K562 (cell line): Measurements from ENCODE around the gene CNKSR1. TPM values are rescaled to one million over a fixed set of nuclear protein-coding genes. Genes with fewer than 3 reads are reported as not detected.
A peak's percentile ranks its signal among the peaks of the same experiment; 100 is the strongest.

Experiments used
- CEBPZ ChIP-seq: fragments of 150-350 bp; IDR thresholded peaks from 2 replicates; pipeline ENCODE4 v1.6.1; 2014; ENCODE audit warnings: low read depth, mild to moderate bottlenecking, low read length, borderline replicate concordance
- CGGBP1 ChIP-seq: fragments of 250-450 bp; sonication (Bioruptor Pico); IDR thresholded peaks from 2 replicates; pipeline ENCODE4 v1.9.0; 2021; ENCODE audit warnings: mild to moderate bottlenecking
- CXXC5 ChIP-seq: fragments of 250-450 bp; sonication (Bioruptor Pico); IDR thresholded peaks from 2 replicates; pipeline ENCODE4 v1.8.0; 2022; ENCODE audit warnings: inconsistent platforms, mild to moderate bottlenecking, moderate library complexity
- ELF2 ChIP-seq: fragments of 250-450 bp; sonication (Bioruptor Pico); IDR thresholded peaks from 2 replicates; pipeline ENCODE4 v1.5.0; 2021; ENCODE audit warnings: mild to moderate bottlenecking
- HSF4 ChIP-seq: fragments of 250-450 bp; sonication (Bioruptor Pico); IDR thresholded peaks from 2 replicates; pipeline ENCODE4 v2.1.2; 2022; ENCODE audit warnings: mild to moderate bottlenecking, moderate library complexity, borderline replicate concordance
- ILF3 ChIP-seq: fragments of 450-650 bp; IDR thresholded peaks from 2 replicates; pipeline ENCODE4 v1.6.1; 2018; ENCODE audit warnings: antibody characterized with exemption, mild to moderate bottlenecking, moderate library complexity, borderline replicate concordance
- KAT2B ChIP-seq: IDR thresholded peaks from one replicate; pipeline ENCODE4 v1.6.1; 2012; ENCODE audit warnings: low read depth, mild to moderate bottlenecking, control low read depth, inconsistent platforms, low read length, moderate library complexity
- KHSRP ChIP-seq: fragments of 450-650 bp; IDR thresholded peaks from 2 replicates; pipeline ENCODE4 v1.6.1; 2017
- LARP7 ChIP-seq: fragments of 450-650 bp; IDR thresholded peaks from 2 replicates; pipeline ENCODE4 v1.6.1; 2016
- MAFK ChIP-seq: IDR thresholded peaks from 2 replicates; pipeline ENCODE4 v1.6.1; 2011; ENCODE audit warnings: low read length, improper control_type of control experiment
- NFIX ChIP-seq: fragments of 250-450 bp; sonication (Bioruptor Pico); IDR thresholded peaks from 2 replicates; pipeline ENCODE4 v1.4.0; 2020; ENCODE audit warnings: low read depth, mild to moderate bottlenecking, moderate library complexity
- PHF21A ChIP-seq: fragments of 450-650 bp; IDR thresholded peaks from 2 replicates; pipeline ENCODE4 v1.6.1; 2017; ENCODE audit warnings: low read depth, borderline replicate concordance
- RB1 ChIP-seq: fragments of 450-650 bp; IDR thresholded peaks from 2 replicates; pipeline ENCODE4 v1.6.1; 2017; ENCODE audit warnings: low read depth, mild to moderate bottlenecking
- SMC3 ChIP-seq: conservative IDR thresholded peaks from 2 replicates; pipeline ENCODE4 v1.6.1; 2011; ENCODE audit warnings: low read depth, low read length, improper control_type of control experiment; ENCODE audit not compliant: insufficient read depth
- TCFL5 ChIP-seq: fragments of 250-450 bp; sonication (Bioruptor Pico); conservative IDR thresholded peaks from 2 replicates; pipeline ENCODE4 v1.6.1; 2021; ENCODE audit warnings: mild to moderate bottlenecking, moderate library complexity, matching md5 sums
- ZC3H4 ChIP-seq: sonication (generic); formaldehyde crosslinking; IDR thresholded peaks from 2 replicates; pipeline ENCODE4 v1.9.0; 2021; ENCODE audit warnings: missing genetic modification reagents, borderline replicate concordance
- ZNF133 ChIP-seq: fragments of 250-450 bp; sonication (Bioruptor Pico); IDR thresholded peaks from 2 replicates; pipeline ENCODE4 v1.4.0; 2020; ENCODE audit warnings: mild to moderate bottlenecking
- ZNF507 ChIP-seq: conservative IDR thresholded peaks from 2 replicates; pipeline ENCODE4 v1.6.1; 2017; ENCODE audit warnings: missing genetic modification characterization, missing compliant biosample characterization
- ZNF589 ChIP-seq: fragments of 200-800 bp; sonication (Bioruptor generic); IDR thresholded peaks from 2 replicates; pipeline ENCODE4 v1.6.1; 2016; ENCODE audit warnings: low read depth, missing genetic modification characterization, missing compliant biosample characterization
- polyA plus RNA-seq, 8 experiments: library from polyadenylated mRNA; depleted of rRNA in 4 of 8; stranded (reverse) in 5 of 8; unstranded in 3 of 8; fragments of >200 nt; fragmentation: Nextera tagmentation in 2 of 8; fragmentation: Illumina TruSeq in 1 of 8; extraction: Ambion mirVana in 2 of 8; extraction: Trizol in 1 of 8; gene quantifications; 2 replicates each; pipeline versions ENCODE4 v1.2.1 to v1.2.3, GENCODE V29; 2011 to 2014; ENCODE audit warnings: inconsistent platforms in 1 of 8, missing spikeins in 1 of 8
- total RNA-seq, 7 experiments: library from RNA; depleted of rRNA in 6 of 7; stranded (reverse); fragments of >200 nt in 6 of 7; fragmentation: Illumina TruSeq in 2 of 7; extraction: Trizol in 2 of 7; gene quantifications; 2 replicates each; pipeline versions ENCODE4 v1.2.1 to v1.2.3, GENCODE V29; 2011 to 2021; ENCODE audit warnings: low replicate concordance in 1 of 7
- TF ChIP-seq, protein P1 (sequence below): fragments of 250-450 bp; sonication (Bioruptor Pico); IDR thresholded peaks from 2 replicates; pipeline ENCODE4 v1.5.0; 2021; ENCODE audit warnings: mild to moderate bottlenecking, borderline replicate concordance
- TF ChIP-seq, protein P2 (sequence below), 2 experiments: fragments of 450-650 bp in 1 of 2; sonication (generic) in 1 of 2; formaldehyde crosslinking in 1 of 2; IDR thresholded peaks in 1 of 2; conservative IDR thresholded peaks in 1 of 2; 2 replicates each; pipeline versions ENCODE4 v1.6.1 to v1.8.1; 2016 to 2023; ENCODE audit warnings: mild to moderate bottlenecking in 2 of 2, moderate library complexity in 2 of 2, inconsistent platforms in 1 of 2, missing genetic modification reagents in 1 of 2

Gene CNKSR1
- total and polyA plus RNA-seq, 9 of the 15 experiments (the other 6 are each of a cell fraction or from before 2014, with no cell fraction given) = 0.03 to 2.8 (median 1.1) TPM

- TF ChIP-seq CXXC5 (CRISPR knock-in tag) (peak; percentile 95), HSF4 (CRISPR knock-in tag) (no peak), CEBPZ (no peak), RB1 (peak; percentile 98; the same call in 1 of the 2 replicates), ZNF133 (no peak), TCFL5 (CRISPR knock-in tag) (no peak), KHSRP (no peak), SMC3 (peak; percentile 47; the same call in 1 of the 2 replicates), LARP7 (no peak), ZC3H4 (CRISPR knock-in tag) (no peak), ZNF507 (tag) (no peak), PHF21A (0 out of 2 replicates have a peak, but pooled peaks have one; percentile 34), KAT2B (no peak), CGGBP1 (CRISPR knock-in tag) (no peak), MAFK (no peak), NFIX (CRISPR knock-in tag) (no peak), ILF3 (no peak), ZNF589 (CRISPR knock-in tag) (peak; percentile 89), ELF2 (CRISPR knock-in tag) (peak; percentile 71; the same call in 1 of the 2 replicates)
- TF ChIP-seq, protein P1, sequence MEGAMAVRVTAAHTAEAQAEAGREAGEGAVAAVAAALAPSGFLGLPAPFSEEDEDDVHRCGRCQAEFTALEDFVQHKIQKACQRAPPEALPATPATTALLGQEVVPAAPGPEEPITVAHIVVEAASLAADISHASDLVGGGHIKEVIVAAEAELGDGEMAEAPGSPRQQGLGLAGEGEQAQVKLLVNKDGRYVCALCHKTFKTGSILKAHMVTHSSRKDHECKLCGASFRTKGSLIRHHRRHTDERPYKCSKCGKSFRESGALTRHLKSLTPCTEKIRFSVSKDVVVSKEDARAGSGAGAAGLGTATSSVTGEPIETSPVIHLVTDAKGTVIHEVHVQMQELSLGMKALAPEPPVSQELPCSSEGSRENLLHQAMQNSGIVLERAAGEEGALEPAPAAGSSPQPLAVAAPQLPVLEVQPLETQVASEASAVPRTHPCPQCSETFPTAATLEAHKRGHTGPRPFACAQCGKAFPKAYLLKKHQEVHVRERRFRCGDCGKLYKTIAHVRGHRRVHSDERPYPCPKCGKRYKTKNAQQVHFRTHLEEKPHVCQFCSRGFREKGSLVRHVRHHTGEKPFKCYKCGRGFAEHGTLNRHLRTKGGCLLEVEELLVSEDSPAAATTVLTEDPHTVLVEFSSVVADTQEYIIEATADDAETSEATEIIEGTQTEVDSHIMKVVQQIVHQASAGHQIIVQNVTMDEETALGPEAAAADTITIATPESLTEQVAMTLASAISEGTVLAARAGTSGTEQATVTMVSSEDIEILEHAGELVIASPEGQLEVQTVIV = no peak
- TF ChIP-seq, protein P2, sequence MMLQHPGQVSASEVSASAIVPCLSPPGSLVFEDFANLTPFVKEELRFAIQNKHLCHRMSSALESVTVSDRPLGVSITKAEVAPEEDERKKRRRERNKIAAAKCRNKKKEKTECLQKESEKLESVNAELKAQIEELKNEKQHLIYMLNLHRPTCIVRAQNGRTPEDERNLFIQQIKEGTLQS (IDR thresholded peaks at IDR 0.05) = no peak
- TF ChIP-seq, protein P2 (CRISPR knock-in tag; conservative IDR thresholded peaks at IDR 0.05) = peak; percentile 90; the same call in 1 of the 2 replicates
Observed at GRCh38 chr1:26161415-26162219, 15.7 kb upstream of the CNKSR1 start (continued).
